CD4-positive, alpha-beta memory T cell (primary cell): ENCODE data around the gene MFSD6L. TPM values are rescaled to one million over a fixed set of nuclear protein-coding genes. Genes with fewer than 3 reads are reported as not detected.

Experiments used
- CTCF ChIA-PET: fragments of 350-600 bp; sonication (Branson Sonifier 250); formaldehyde crosslinking; loops from one replicate; lab custom pipeline; 2021; ENCODE audit warnings: inconsistent platforms; ENCODE audit not compliant: partially characterized antibody; lab: Charles Lee
- POLR2A ChIA-PET: fragments of 350-600 bp; sonication (Branson Sonifier 250); formaldehyde crosslinking; loops from one replicate; lab custom pipeline; 2021; ENCODE audit not compliant: partially characterized antibody; lab: Charles Lee
- DNase-seq, 5 donors: peaks; one replicate each; pipeline versions ENCODE4 v3.0.0 to v3.0.0-alpha.2; 2020 to 2022; ENCODE audit warnings: mixed read lengths in 1 of 5
- H3K27ac ChIP-seq: one replicate; pipeline ENCODE4 v1.7.0; 2013; ENCODE audit warnings: low read depth, low read length
- H3K27me3 ChIP-seq: 2 replicates; pipeline ENCODE4 v1.7.0; 2013; ENCODE audit warnings: mild to moderate bottlenecking, low read length, moderate library complexity; ENCODE audit not compliant: insufficient read depth
- H3K36me3 ChIP-seq: 2 replicates; pipeline ENCODE4 v1.7.0; 2013; ENCODE audit warnings: mild to moderate bottlenecking, low read length, moderate library complexity; ENCODE audit not compliant: insufficient read depth
- H3K4me1 ChIP-seq: 2 replicates; pipeline ENCODE4 v1.7.0; 2013; ENCODE audit warnings: mild to moderate bottlenecking, low read length, moderate library complexity; ENCODE audit not compliant: insufficient read depth
- H3K4me3 ChIP-seq, 2 donors: one replicate each; pipeline ENCODE4 v1.7.0; 2013; ENCODE audit warnings: low read length in 2 of 2, mild to moderate bottlenecking in 1 of 2
- H3K9me3 ChIP-seq, 2 donors: one replicate each; pipeline ENCODE4 v1.7.0; 2013; ENCODE audit warnings: low read length in 2 of 2, control low read depth in 1 of 2; ENCODE audit not compliant: control insufficient read depth in 1 of 2
- H3K27ac Mint-ChIP-seq, 7 donors: one replicate each; pipeline ENCODE4 v1.8.0; 2020 to 2021; ENCODE audit warnings: mixed read lengths in 7 of 7, mild to moderate bottlenecking in 6 of 7, inconsistent platforms in 3 of 7, moderate library complexity in 3 of 7
- H3K27me3 Mint-ChIP-seq, 2 donors: one replicate each; pipeline ENCODE4 v1.8.0; 2020 to 2021; ENCODE audit warnings: mixed read lengths in 2 of 2
- H3K36me3 Mint-ChIP-seq, 2 donors: one replicate each; pipeline ENCODE4 v1.8.0; 2020 to 2021; ENCODE audit warnings: mixed read lengths in 2 of 2, inconsistent platforms in 1 of 2, mild to moderate bottlenecking in 1 of 2
- H3K4me1 Mint-ChIP-seq, 4 donors: one replicate each; pipeline ENCODE4 v1.8.0; 2020 to 2021; ENCODE audit warnings: mixed read lengths in 4 of 4, mild to moderate bottlenecking in 1 of 4
- H3K4me3 Mint-ChIP-seq, 8 donors: one replicate each; pipeline ENCODE4 v1.8.0; 2020 to 2021; ENCODE audit warnings: mixed read lengths in 8 of 8, mild to moderate bottlenecking in 7 of 8, moderate library complexity in 6 of 8, inconsistent platforms in 3 of 8
- H3K9me3 Mint-ChIP-seq, 8 donors: one replicate each; pipeline ENCODE4 v1.8.0; 2020 to 2021; ENCODE audit warnings: mixed read lengths in 8 of 8, mild to moderate bottlenecking in 5 of 8, inconsistent platforms in 3 of 8, moderate library complexity in 1 of 8
- intact Hi-C: fragments of 100-400 bp; cut with micrococcal nuclease; formaldehyde crosslinking; loops from one replicate; pipeline ENCODE4 v1.15.1; 2023
- polyA plus RNA-seq, 2 donors: library from polyadenylated mRNA; unstranded; fragments of 300-500 nt; fragmentation: Illumina TruSeq; gene quantifications; one replicate each; pipeline ENCODE4 v1.2.3, GENCODE V29; 2021
- total RNA-seq, 2 experiments: library from RNA; stranded (reverse); gene quantifications; one replicate each; pipeline ENCODE4 v1.2.3, GENCODE V29; 2021

Gene MFSD6L, protein sequence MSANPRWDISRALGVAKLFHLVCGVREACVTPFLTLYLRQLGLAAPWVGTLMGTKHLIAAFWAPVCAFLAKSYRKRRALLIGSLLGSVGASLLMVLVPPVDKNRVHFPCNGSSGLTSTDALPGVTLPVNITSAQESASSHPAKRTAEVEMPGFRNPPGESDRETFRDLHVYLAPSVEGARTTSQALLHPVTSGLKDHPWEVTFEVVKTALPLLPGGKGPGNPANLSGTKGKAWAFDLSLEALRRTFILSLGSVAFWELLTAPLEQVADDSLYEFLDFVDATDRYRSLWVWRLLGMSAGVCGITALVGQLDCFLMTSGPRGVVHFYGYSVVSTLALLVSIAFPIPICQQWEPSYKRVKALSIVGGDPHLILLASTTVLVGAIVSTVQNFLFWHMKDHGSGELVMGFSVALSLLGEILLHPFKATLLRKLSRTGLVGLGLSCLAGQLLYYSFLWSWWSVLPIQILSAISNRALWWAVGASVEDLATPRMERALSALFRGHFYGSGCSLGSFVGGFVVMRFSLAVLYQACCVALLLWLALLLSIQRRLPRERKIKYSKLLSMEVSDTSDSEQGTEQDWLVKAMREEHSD
- total RNA-seq (not detected), polyA plus RNA-seq (under 1 TPM in 1 of 2 donors, not detected in 1; 0.14 TPM)

DNA sequence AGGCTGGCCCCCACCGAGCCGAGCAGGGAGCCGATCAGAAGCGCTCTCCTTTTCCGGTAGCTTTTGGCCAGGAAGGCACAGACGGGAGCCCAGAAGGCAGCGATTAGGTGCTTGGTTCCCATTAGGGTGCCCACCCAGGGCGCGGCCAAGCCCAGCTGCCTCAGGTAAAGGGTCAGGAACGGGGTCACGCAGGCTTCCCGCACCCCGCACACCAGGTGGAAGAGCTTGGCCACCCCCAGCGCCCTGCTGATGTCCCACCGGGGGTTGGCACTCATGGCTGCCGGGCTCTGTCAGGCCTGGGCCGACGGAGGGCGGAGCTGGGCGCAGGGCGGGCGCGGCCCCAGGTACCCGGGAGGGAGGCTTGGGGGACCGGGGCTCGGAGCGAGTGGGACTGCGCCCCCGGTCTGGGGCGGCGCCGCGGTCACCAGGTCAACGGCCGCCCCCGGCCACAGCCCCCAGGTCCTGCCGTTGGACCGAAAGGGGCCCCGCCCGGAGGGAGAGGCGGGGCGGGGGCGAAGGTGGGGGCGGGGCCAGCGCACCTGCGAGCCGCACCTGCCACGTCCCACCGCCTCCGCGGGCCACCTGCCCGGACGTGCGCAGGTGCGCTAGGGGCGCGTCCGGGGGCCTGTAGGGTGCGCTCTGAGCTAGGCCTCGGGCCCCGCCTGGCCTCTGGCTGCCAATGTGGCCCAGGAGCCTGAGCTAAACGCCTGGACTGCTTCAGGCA lies at the start of gene MFSD6L:
MFSD6L (minus strand) TSS at position 520 of the 724 bp plus-strand sequence; CDS start at position 275, 245 bp downstream.
- Histone ChIP-seq H3K9me3 (no peaks in the 10 kb centered on the region), H3K4me1 (no peaks in the 10 kb centered on the region), H3K27me3 (no peaks in the 10 kb centered on the region), H3K36me3 (no peaks in the 10 kb centered on the region), H3K27ac (no peak within 1 kb of the TSS), H3K4me3 (no peak within 1 kb of the TSS)
- Mint-ChIP-seq H3K27me3 (peaks cover 0 to 3% of the 10 kb centered on the region in 2 donors), H3K4me3 (no peak within 1 kb of the TSS), H3K9me3 (no peaks in the 10 kb centered on the region), H3K4me1 (no peaks in the 10 kb centered on the region), H3K27ac (no peak within 1 kb of the TSS), H3K36me3 (no peaks in the 10 kb centered on the region)
- POLR2A ChIA-PET, result no interaction called here
- CTCF ChIA-PET, result interaction anchor here (1.0 to 2.7 kb wide), 5 partner anchors 13 to 199 kb away, joined by 3 to 10 read pairs (median 7); no protein-coding TSS in a partner anchor
- intact Hi-C loops, result no loop called here
- no peak for DNase-seq

DNA sequence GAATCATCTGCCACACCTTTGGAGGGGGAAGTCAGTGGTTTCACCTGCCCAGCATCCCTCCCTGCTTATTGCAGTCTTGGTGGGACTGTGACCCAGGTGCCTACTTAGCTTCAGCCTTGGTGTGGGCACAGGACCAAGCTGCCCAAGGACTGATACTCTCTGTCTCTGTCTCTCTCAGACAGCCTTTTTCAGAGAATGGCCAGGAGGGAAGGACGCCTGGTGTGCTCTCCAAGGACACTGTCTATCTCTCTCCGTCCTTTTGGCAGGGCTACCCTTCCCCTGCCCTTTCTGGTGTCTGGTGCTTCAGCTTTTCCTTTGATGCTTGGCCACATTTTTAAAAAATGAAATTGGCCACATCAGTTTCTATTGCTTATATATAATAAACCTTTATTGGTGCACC lies 48.7 kb upstream of the MFSD6L start:
- CTCF ChIA-PET, result no interaction called here

DNA sequence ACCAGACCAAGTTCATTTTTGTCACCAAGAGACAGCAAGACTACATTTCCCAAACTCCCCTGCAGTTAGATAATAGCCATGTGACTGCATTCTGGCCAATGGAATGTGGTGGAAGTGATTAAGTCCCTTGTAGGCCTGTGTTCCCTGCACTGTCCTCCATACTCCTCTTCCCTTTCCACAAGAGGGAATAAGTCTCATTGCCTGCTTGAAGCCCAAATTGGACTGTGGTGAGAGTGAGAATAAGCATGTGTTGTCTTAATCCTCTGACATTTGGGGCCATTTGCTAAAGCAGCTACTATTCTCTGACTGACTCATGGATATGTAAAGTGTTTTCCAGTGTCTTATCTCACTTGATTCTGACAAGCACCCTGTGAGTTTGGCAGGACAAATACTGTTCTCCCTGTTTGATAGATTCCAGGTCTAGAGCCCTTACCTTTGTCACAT lies 47.6 kb upstream of the MFSD6L start:
- intact Hi-C loops, result no loop called here
- Histone ChIP-seq H3K9me3 (no peaks in the 10 kb centered on the region), H3K4me1 (no peaks in the 10 kb centered on the region), H3K36me3 (no peaks in the 10 kb centered on the region), H3K4me3 (no peak overlapping the region), H3K27ac (no peak overlapping the region), H3K27me3 (no peaks in the 10 kb centered on the region)
- Mint-ChIP-seq H3K27ac (no peak overlapping the region), H3K9me3 (peaks cover 0 to 4% (median 0%) of the 10 kb centered on the region in 8 donors), H3K27me3 (peaks cover 0 to 2% of the 10 kb centered on the region in 2 donors), H3K4me3 (no peak overlapping the region), H3K4me1 (no peaks in the 10 kb centered on the region), H3K36me3 (peaks cover 0 to 8% of the 10 kb centered on the region in 2 donors)
- ChIA-PET CTCF (no interaction called here), POLR2A (no interaction called here)
- DNase-seq, result no peak

More for the DNA sequence above, 48.7 kb upstream of the MFSD6L start:
- DNase-seq, result no peak
- Histone ChIP-seq H3K27me3 (no peaks in the 10 kb centered on the region), H3K4me1 (no peaks in the 10 kb centered on the region), H3K27ac (no peak overlapping the region), H3K4me3 (no peak overlapping the region), H3K9me3 (no peaks in the 10 kb centered on the region), H3K36me3 (no peaks in the 10 kb centered on the region)
- peaks cover 0 to 2% of the 10 kb centered on the region in 2 donors for H3K27me3 Mint-ChIP-seq
- H3K27ac Mint-ChIP-seq, result no peak overlapping the region
- intact Hi-C loops, result no loop called here
- H3K36me3 Mint-ChIP-seq, result peaks cover 0 to 8% of the 10 kb centered on the region in 2 donors
- H3K4me3 Mint-ChIP-seq, result no peak overlapping the region
- H3K9me3 Mint-ChIP-seq, result peaks cover 0 to 4% (median 0%) of the 10 kb centered on the region in 8 donors
- no peaks in the 10 kb centered on the region for H3K4me1 Mint-ChIP-seq
- POLR2A ChIA-PET, result no interaction called here

DNA sequence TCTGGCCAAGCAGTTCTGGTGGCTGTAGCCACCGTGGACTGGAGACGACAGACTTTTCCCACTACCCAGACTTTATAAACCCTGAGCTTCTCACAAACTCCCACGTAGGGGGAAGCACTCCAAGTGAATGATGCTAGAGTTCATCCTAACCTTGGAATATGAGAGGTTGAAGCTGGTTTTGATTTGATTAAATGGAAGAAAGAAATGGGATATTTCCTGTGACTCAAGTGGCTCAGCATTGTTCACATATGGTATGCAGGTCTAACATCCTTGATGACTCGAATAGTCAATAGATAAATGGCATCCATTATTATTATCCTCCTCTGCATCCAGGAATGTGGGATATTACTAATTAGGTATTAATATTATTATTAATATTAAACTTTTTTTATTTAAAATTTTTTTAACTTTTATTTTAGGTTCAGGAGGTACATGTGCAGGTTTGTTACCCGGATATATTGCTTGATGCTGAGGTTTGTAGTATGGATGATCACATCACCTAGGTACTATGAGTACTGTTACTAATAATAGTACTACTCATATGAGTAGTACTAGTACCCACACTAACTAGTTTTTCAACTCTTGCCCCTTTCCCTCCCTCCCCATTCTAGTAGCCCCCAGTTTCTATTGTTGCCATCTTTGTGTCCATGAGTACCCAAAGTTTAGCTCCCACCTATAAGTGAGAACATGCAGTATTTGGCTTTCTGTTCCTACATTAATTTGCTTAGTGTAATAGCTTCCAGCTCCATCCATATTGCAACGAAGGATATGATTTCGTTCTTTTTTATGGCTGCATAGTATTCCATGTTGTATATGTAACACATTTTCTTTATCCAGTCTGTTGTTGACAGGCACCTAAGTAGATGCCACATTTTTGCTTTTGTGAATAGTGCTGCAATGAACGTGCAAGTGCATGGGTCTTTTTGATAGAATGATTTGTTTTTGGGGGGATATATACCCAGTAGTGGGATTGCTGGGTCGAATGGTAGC lies 45.4 kb upstream of the MFSD6L start:
- Mint-ChIP-seq H3K36me3 (peaks cover 0 to 7% of the 10 kb centered on the region in 2 donors), H3K4me1 (no peaks in the 10 kb centered on the region), H3K9me3 (peaks cover 0 to 4% (median 0%) of the 10 kb centered on the region in 8 donors), H3K27me3 (no peaks in the 10 kb centered on the region), H3K4me3 (no peak overlapping the region), H3K27ac (no peak overlapping the region)
- no peak overlapping the region for H3K27ac ChIP-seq
- no peak for DNase-seq
- intact Hi-C loops, result no loop called here
- POLR2A ChIA-PET, result no interaction called here
- no peaks in the 10 kb centered on the region for H3K27me3 ChIP-seq
- CTCF ChIA-PET, result no interaction called here
- H3K9me3 ChIP-seq, result no peaks in the 10 kb centered on the region
- no peak overlapping the region for H3K4me3 ChIP-seq
- H3K36me3 ChIP-seq, result no peaks in the 10 kb centered on the region
- no peaks in the 10 kb centered on the region for H3K4me1 ChIP-seq

DNA sequence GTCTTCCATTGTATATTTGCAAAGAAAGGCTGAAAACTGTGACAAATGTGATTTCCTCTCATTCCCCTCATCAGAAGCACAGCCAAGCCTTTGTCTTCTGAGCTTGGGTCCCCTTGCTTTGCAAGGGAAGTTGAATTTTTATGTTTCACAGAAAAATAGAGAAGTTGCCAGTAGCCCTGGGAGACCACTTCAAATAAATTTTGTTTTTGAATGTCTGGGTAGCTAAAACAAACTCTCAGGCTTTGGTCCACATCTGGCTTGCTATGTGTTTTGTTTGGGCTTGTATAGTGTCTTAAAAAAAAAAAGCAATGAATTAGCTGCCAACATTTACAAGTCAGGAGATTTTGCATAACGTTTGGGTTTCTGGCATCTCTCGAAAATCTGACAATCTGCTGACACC lies 44.2 kb upstream of the MFSD6L start:
- no peaks in the 10 kb centered on the region for H3K36me3 ChIP-seq
- Mint-ChIP-seq H3K9me3 (peaks cover 0 to 4% (median 0%) of the 10 kb centered on the region in 8 donors), H3K27me3 (no peaks in the 10 kb centered on the region), H3K4me3 (no peak overlapping the region), H3K36me3 (peaks cover 0 to 7% of the 10 kb centered on the region in 2 donors), H3K4me1 (no peaks in the 10 kb centered on the region), H3K27ac (no peak overlapping the region)
- intact Hi-C loops, result no loop called here
- no peaks in the 10 kb centered on the region for H3K4me1 ChIP-seq
- ChIA-PET CTCF (interaction anchor here (0.8 to 1.2 kb wide), 3 partner anchors 11 to 158 kb away, joined by 3 to 4 read pairs (median 4); no protein-coding TSS in a partner anchor), POLR2A (no interaction called here)
- no peak overlapping the region for H3K27ac ChIP-seq
- DNase-seq, result no peak
- no peaks in the 10 kb centered on the region for H3K27me3 ChIP-seq
- H3K4me3 ChIP-seq, result no peak overlapping the region
- H3K9me3 ChIP-seq, result no peaks in the 10 kb centered on the region

DNA sequence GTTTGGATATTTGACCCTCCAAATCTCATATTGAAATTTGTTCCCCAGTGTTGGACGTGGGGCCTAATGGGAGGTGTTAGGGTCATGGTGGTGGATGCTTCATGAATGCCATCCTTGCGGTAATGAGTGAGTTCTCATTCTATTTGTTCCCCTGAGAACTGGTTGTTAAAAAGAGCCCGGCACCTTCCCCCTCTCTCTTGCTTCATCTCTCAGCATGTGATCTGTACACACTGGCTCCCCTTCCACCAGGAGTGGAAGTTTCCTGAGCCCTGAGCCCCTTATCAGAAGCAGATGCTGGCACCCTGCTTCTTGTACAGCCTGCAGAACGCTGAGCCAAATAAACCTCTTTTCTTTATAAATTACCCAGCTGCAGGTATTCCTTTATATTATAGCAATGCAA lies 42.7 kb upstream of the MFSD6L start:
- no peaks in the 10 kb centered on the region for H3K36me3 ChIP-seq
- POLR2A ChIA-PET, result no interaction called here
- Mint-ChIP-seq H3K36me3 (peaks cover 0 to 11% of the 10 kb centered on the region in 2 donors), H3K9me3 (peaks cover 0 to 4% (median 0%) of the 10 kb centered on the region in 8 donors), H3K4me3 (no peak overlapping the region), H3K27me3 (no peaks in the 10 kb centered on the region), H3K27ac (no peak overlapping the region), H3K4me1 (no peaks in the 10 kb centered on the region)
- no peaks in the 10 kb centered on the region for H3K27me3 ChIP-seq
- no peak for DNase-seq
- no peak overlapping the region for H3K27ac ChIP-seq
- CTCF ChIA-PET, result interaction anchor here (0.9 kb wide), 1 partner anchor 156 kb away, joined by 3 read pairs; no protein-coding TSS in a partner anchor
- no peaks in the 10 kb centered on the region for H3K4me1 ChIP-seq
- intact Hi-C loops, result no loop called here
- H3K9me3 ChIP-seq, result no peaks in the 10 kb centered on the region
- H3K4me3 ChIP-seq, result no peak overlapping the region
